Measurements from ENCODE around the gene MEMO1.

The MEMO1 gene

GRCh38 chr2:31992025-31992579 lies 18.7 kb downstream of the MEMO1 start:
- TF ChIP-seq CTCF (IDR thresholded peaks at IDR 0.05; ENCODE audit: low read depth, low read length, missing control alignments): no peak
- H3K4me3 ChIP-seq (ENCODE audit: low read depth, low read length): no peak overlapping the region
- DNase-seq (ENCODE audit: low read depth): no peak

- no peak for TF ChIP-seq CTCF (IDR thresholded peaks at IDR 0.05; ENCODE audit: low read depth, low read length, missing control alignments)
- H3K4me3 ChIP-seq (ENCODE audit: low read depth, low read length): no peak overlapping the region
- DNase-seq (ENCODE audit: low read depth): no peak
These were observed 20.9 kb downstream of the MEMO1 start for GRCh38 chr2:31989946-31990345.

- TF ChIP-seq CTCF (IDR thresholded peaks at IDR 0.05; ENCODE audit: low read depth, low read length, missing control alignments): no peak
- no peak for DNase-seq (ENCODE audit: low read depth)
- no peak overlapping the region for H3K4me3 ChIP-seq (ENCODE audit: low read depth, low read length)
These were observed 23.2 kb downstream of the MEMO1 start for GRCh38 chr2:31987454-31988220.

- no peak overlapping the region for H3K4me3 ChIP-seq (ENCODE audit: low read depth, low read length)
- DNase-seq (ENCODE audit: low read depth): no peak
- no peak for TF ChIP-seq CTCF (IDR thresholded peaks at IDR 0.05; ENCODE audit: low read depth, low read length, missing control alignments)
These were observed 23.9 kb downstream of the MEMO1 start for GRCh38 chr2:31986906-31987305.

GRCh38 chr2:31983762-31984467 lies 26.9 kb downstream of the MEMO1 start:
- H3K4me3 ChIP-seq (ENCODE audit: low read depth, low read length): no peak overlapping the region
- no peak for TF ChIP-seq CTCF (IDR thresholded peaks at IDR 0.05; ENCODE audit: low read depth, low read length, missing control alignments)
- no peak for DNase-seq (ENCODE audit: low read depth)

GRCh38 chr2:31980674-31981356 lies 30.0 kb downstream of the MEMO1 start:
- no peak overlapping the region; the same call in 1 of the 2 replicates for H3K4me3 ChIP-seq (ENCODE audit: low read depth, low read length)
- DNase-seq (ENCODE audit: low read depth): peak; percentile 57
- peak; percentile 34 for TF ChIP-seq CTCF (IDR thresholded peaks at IDR 0.05; ENCODE audit: low read depth, low read length, missing control alignments)

Measured in GM12864 (cell line).